ENCODE results near the gene FANCB. TPM values are rescaled to one million over a fixed set of nuclear protein-coding genes. Genes with fewer than 3 reads are reported as not detected.

Gene FANCB
- total and polyA plus RNA-seq, 9 donors, result 0.23 to 3.1 (median 2.8) TPM

- no peaks in the 10 kb centered on the region for H3K9me3 ChIP-seq
- intact Hi-C loops (cut with DNase I), result no loop called here
- H3K36me3 ChIP-seq, result no peaks in the 10 kb centered on the region
- H3K27ac ChIP-seq, result no peak overlapping the region
- H3K4me3 ChIP-seq, result no peak overlapping the region
- no peaks in the 10 kb centered on the region for H3K4me1 ChIP-seq (ENCODE audit: insufficient read depth)
- no peak for TF ChIP-seq EP300 (IDR thresholded peaks at IDR 0.05)
- TF ChIP-seq POLR2A (IDR thresholded peaks at IDR 0.05), result no peak
- no peak for TF ChIP-seq CTCF (IDR thresholded peaks at IDR 0.05)
- DNase-seq, result no peak
- no peaks in the 10 kb centered on the region for H3K27me3 ChIP-seq
Measured at GRCh38 chrX:14825851-14826250, 47.0 kb downstream of the FANCB start.

GRCh38 chrX:14819769-14820168 lies 53.1 kb downstream of the FANCB start:
- Histone ChIP-seq H3K27ac (no peak overlapping the region), H3K36me3 (no peaks in the 10 kb centered on the region), H3K9me3 (no peaks in the 10 kb centered on the region), H3K4me1 (ENCODE audit: insufficient read depth) (no peaks in the 10 kb centered on the region), H3K27me3 (no peaks in the 10 kb centered on the region), H3K4me3 (no peak overlapping the region)
- WGBS, 3 donors, result 84 to 87% (median 87%) methylated on average over 3 of the region's 3 CpGs
- no peak for DNase-seq
- intact Hi-C loops (cut with DNase I), result no loop called here
- TF ChIP-seq POLR2A (IDR thresholded peaks at IDR 0.05), result no peak
- TF ChIP-seq CTCF (IDR thresholded peaks at IDR 0.05), result no peak
- no peak for TF ChIP-seq EP300 (IDR thresholded peaks at IDR 0.05)

GRCh38 chrX:14817571-14817970 lies 55.3 kb downstream of the FANCB start:
- no peaks in the 10 kb centered on the region for H3K36me3 ChIP-seq
- H3K27me3 ChIP-seq, result no peaks in the 10 kb centered on the region
- intact Hi-C loops (cut with DNase I), result no loop called here
- H3K9me3 ChIP-seq, result no peaks in the 10 kb centered on the region
- H3K4me1 ChIP-seq (ENCODE audit: insufficient read depth), result no peaks in the 10 kb centered on the region
- no peak for TF ChIP-seq POLR2A (IDR thresholded peaks at IDR 0.05)
- TF ChIP-seq CTCF (IDR thresholded peaks at IDR 0.05), result no peak
- TF ChIP-seq EP300 (IDR thresholded peaks at IDR 0.05), result no peak
- WGBS, 3 donors, result 70 to 75% (median 71%) methylated on average over 2 of the region's 2 CpGs
- H3K4me3 ChIP-seq, result no peak overlapping the region
- no peak overlapping the region for H3K27ac ChIP-seq
- no peak for DNase-seq

GRCh38 chrX:14802943-14803710 lies 69.7 kb downstream of the FANCB start:
- no peak for DNase-seq
- H3K4me3 ChIP-seq, result no peak overlapping the region
- intact Hi-C loops (cut with DNase I), result no loop called here
- no peak overlapping the region for H3K27ac ChIP-seq
- no peaks in the 10 kb centered on the region for H3K4me1 ChIP-seq (ENCODE audit: insufficient read depth)
- no peaks in the 10 kb centered on the region for H3K9me3 ChIP-seq
- WGBS, 3 donors, result 77 to 86% (median 83%) methylated on average over 1 of the region's 1 CpG
- H3K27me3 ChIP-seq, result no peaks in the 10 kb centered on the region
- no peaks in the 10 kb centered on the region for H3K36me3 ChIP-seq
- TF ChIP-seq EP300 (IDR thresholded peaks at IDR 0.05), result no peak
- no peak for TF ChIP-seq CTCF (IDR thresholded peaks at IDR 0.05)
- TF ChIP-seq POLR2A (IDR thresholded peaks at IDR 0.05), result no peak

Measured in ovary (tissue), 9 donors.